IMR-90 (cell line): ENCODE data around the gene MARVELD3. TPM values are rescaled to one million over a fixed set of nuclear protein-coding genes. Genes with fewer than 3 reads are reported as not detected.
"Not testable (repeated sequence)": the region's sequence is repeated elsewhere in the genome, so short reads cannot be mapped to it uniquely, and the experiment has no call there.

ENCODE experiments used
- ATAC-seq: fragments of 200-7000 bp; cut with Tn5 transposase; 2 replicates; pipeline ENCODE4 v1.9.1; 2020; ENCODE audit warnings: low read depth, mild to moderate bottlenecking, moderate library complexity
- BruUV-seq: library from RNA; stranded (reverse); fragments of 400-500 nt; replicated peaks from 2 replicates; lab custom pipeline; 2021; lab: Mats Ljungman, UMichigan
- CTCF ChIA-PET: fragments of 300-600 bp; formaldehyde crosslinking; extraction: SDS; loops from one replicate; lab custom pipeline; 2021; ENCODE audit warnings: antibody characterized with exemption; lab: Yijun Ruan, JAX
- POLR2A ChIA-PET: fragments of 300-600 bp; sonication (Branson Sonifier 250); formaldehyde crosslinking; loops from one replicate; lab custom pipeline; 2022; ENCODE audit warnings: antibody characterized with exemption; ENCODE audit not compliant: unreplicated experiment; lab: Charles Lee
- DNase-seq: peaks from one replicate; pipeline ENCODE4 v3.0.0; 2013
- H2AFZ ChIP-seq: replicated peaks from 2 replicates; pipeline ENCODE3; 2013; ENCODE audit warnings: low read length, mild to moderate bottlenecking; ENCODE audit not compliant: poor library complexity
- H2AK5ac ChIP-seq: 2 replicates; pipeline ENCODE4 v1.6.1; 2013; ENCODE audit warnings: low read depth, low read length, inconsistent platforms
- H2AK9ac ChIP-seq: replicated peaks from 2 replicates; pipeline ENCODE3; 2013; ENCODE audit warnings: mild to moderate bottlenecking, low read depth, low read length, moderate library complexity; ENCODE audit not compliant: poor library complexity
- H2BK120ac ChIP-seq: 2 replicates; pipeline ENCODE4 v1.6.1; 2013; ENCODE audit warnings: low read depth, low read length, inconsistent platforms
- H2BK15ac ChIP-seq: 3 replicates; pipeline ENCODE4 v1.6.1; 2013; ENCODE audit warnings: low read depth, low read length, inconsistent platforms
- H2BK20ac ChIP-seq: 2 replicates; pipeline ENCODE4 v1.6.1; 2013; ENCODE audit warnings: low read depth, mild to moderate bottlenecking, inconsistent platforms, low read length, moderate library complexity
- H2BK5ac ChIP-seq: 2 replicates; pipeline ENCODE4 v1.6.1; 2013; ENCODE audit warnings: mild to moderate bottlenecking, low read depth, low read length, inconsistent platforms; ENCODE audit not compliant: poor library complexity, severe bottlenecking
- H3K14ac ChIP-seq: replicated peaks from 2 replicates; pipeline ENCODE4 v1.6.1; 2013; ENCODE audit warnings: low read depth, low read length, inconsistent platforms
- H3K18ac ChIP-seq: 2 replicates; pipeline ENCODE4 v1.6.1; 2013; ENCODE audit warnings: low read depth, low read length, control low read depth
- H3K23ac ChIP-seq: 2 replicates; pipeline ENCODE4 v1.6.1; 2013; ENCODE audit warnings: low read depth, low read length, inconsistent platforms
- H3K27ac ChIP-seq: 2 replicates; pipeline ENCODE4 v1.5.1; 2013; ENCODE audit warnings: mild to moderate bottlenecking, control low read depth, low read length; ENCODE audit not compliant: insufficient read depth
- H3K27me3 ChIP-seq: 2 replicates; pipeline ENCODE4 v1.6.1; 2013; ENCODE audit warnings: low read length; ENCODE audit not compliant: control insufficient read depth, insufficient read depth
- H3K36me3 ChIP-seq: 2 replicates; pipeline ENCODE4 v1.6.1; 2013; ENCODE audit warnings: low read length, mixed read lengths; ENCODE audit not compliant: control insufficient read depth, insufficient read depth
- H3K4ac ChIP-seq: 2 replicates; pipeline ENCODE4 v1.6.1; 2013; ENCODE audit warnings: low read depth, low read length, inconsistent platforms
- H3K4me1 ChIP-seq: 2 replicates; pipeline ENCODE4 v1.6.1; 2013; ENCODE audit warnings: low read length, mixed read lengths; ENCODE audit not compliant: control insufficient read depth, insufficient read depth
- H3K4me2 ChIP-seq: 2 replicates; pipeline ENCODE4 v1.6.1; 2013; ENCODE audit warnings: low read depth, mild to moderate bottlenecking, control low read depth, low read length, moderate library complexity
- H3K4me3 ChIP-seq: 2 replicates; pipeline ENCODE4 v1.5.1; 2013; ENCODE audit warnings: low read depth, mild to moderate bottlenecking, control low read depth, low read length, moderate library complexity; ENCODE audit not compliant: insufficient read depth
- H3K56ac ChIP-seq: 2 replicates; pipeline ENCODE4 v1.6.1; 2013; ENCODE audit warnings: low read length, inconsistent platforms; ENCODE audit not compliant: insufficient read depth; ENCODE audit errors: extremely low read depth
- H3K79me1 ChIP-seq, 2 experiments: 2 replicates each; pipeline ENCODE4 v1.6.1; 2013; ENCODE audit warnings: low read length in 2 of 2, inconsistent platforms in 1 of 2, low read depth in 1 of 2
- H3K9ac ChIP-seq: 2 replicates; pipeline ENCODE4 v1.6.1; 2013; ENCODE audit warnings: low read depth, low read length, control low read depth
- H3K9me1 ChIP-seq: 2 replicates; pipeline ENCODE4 v1.6.1; 2013; ENCODE audit warnings: low read length, inconsistent platforms; ENCODE audit not compliant: insufficient read depth
- H3K9me3 ChIP-seq: 2 replicates; pipeline ENCODE4 v1.6.1; 2013; ENCODE audit warnings: low read length; ENCODE audit not compliant: control insufficient read depth, insufficient read depth
- H4K20me1 ChIP-seq: 2 replicates; pipeline ENCODE4 v1.6.1; 2013; ENCODE audit warnings: low read length, inconsistent platforms; ENCODE audit not compliant: insufficient read depth
- H4K5ac ChIP-seq: 2 replicates; pipeline ENCODE4 v1.6.1; 2013; ENCODE audit warnings: mild to moderate bottlenecking, low read depth, low read length, control low read depth
- H4K8ac ChIP-seq, 2 experiments: 2 replicates each; pipeline ENCODE4 v1.6.1; 2013; ENCODE audit warnings: low read depth in 2 of 2, low read length in 2 of 2, control low read depth in 1 of 2, inconsistent platforms in 1 of 2
- H4K91ac ChIP-seq: 2 replicates; pipeline ENCODE4 v1.6.1; 2013; ENCODE audit warnings: low read depth, low read length, inconsistent platforms; ENCODE audit not compliant: insufficient read depth
- BHLHE40 ChIP-seq: fragments of 150-350 bp; IDR thresholded peaks from 2 replicates; pipeline ENCODE4 v1.6.1; 2016; ENCODE audit warnings: mild to moderate bottlenecking, low read depth, low read length
- NFE2L2 ChIP-seq: fragments of 150-350 bp; IDR thresholded peaks from 2 replicates; pipeline ENCODE4 v1.6.1; 2016; ENCODE audit warnings: low read depth, mild to moderate bottlenecking, low read length
- WGBS, 2 experiments: methylation state at CpG; one replicate each; pipeline versions ENCODE4 v1.1.5 to v1.1.7; 2013; ENCODE audit warnings: missing lambda C conversion rate in 2 of 2; ENCODE audit not compliant: insufficient read length in 1 of 2; ENCODE audit errors: extremely low coverage in 2 of 2; 5-methylcytosine and 5-hydroxymethylcytosine counted together
- dilution Hi-C: fragments of 300-500 bp; cut with HindIII; formaldehyde crosslinking; loops from one replicate; pipeline ENCODE4 v1.14.3; 2018; ENCODE audit warnings: low sequenced_read_pairs; ENCODE audit not compliant: unreplicated experiment
- in situ Hi-C: fragments of 300-500 bp; cut with MboI; formaldehyde crosslinking; loops from 3 replicates; pipeline ENCODE4 v1.14.3; 2019; ENCODE audit warnings: low sequenced_read_pairs, inconsistent platforms, mixed read lengths
- intact Hi-C: fragments of 100-400 bp; cut with micrococcal nuclease; formaldehyde crosslinking; loops from 2 replicates; pipeline ENCODE4 v1.10.0; 2022
- polyA plus RNA-seq, 3 experiments: library from polyadenylated mRNA; depleted of rRNA; stranded (reverse); fragments of >200 nt; gene quantifications; 2 replicates each; pipeline ENCODE4 v1.2.3, GENCODE V29; 2012; ENCODE audit warnings: low replicate concordance in 1 of 3
- total RNA-seq: library from RNA; depleted of rRNA; stranded (reverse); fragments of >200 nt; gene quantifications from 2 replicates; pipeline ENCODE4 v1.2.3, GENCODE V29; 2012

The MARVELD3 gene
- total and polyA plus RNA-seq, 2 of the 4 experiments (the other 2 are of a cell fraction), result not detected

DNA sequence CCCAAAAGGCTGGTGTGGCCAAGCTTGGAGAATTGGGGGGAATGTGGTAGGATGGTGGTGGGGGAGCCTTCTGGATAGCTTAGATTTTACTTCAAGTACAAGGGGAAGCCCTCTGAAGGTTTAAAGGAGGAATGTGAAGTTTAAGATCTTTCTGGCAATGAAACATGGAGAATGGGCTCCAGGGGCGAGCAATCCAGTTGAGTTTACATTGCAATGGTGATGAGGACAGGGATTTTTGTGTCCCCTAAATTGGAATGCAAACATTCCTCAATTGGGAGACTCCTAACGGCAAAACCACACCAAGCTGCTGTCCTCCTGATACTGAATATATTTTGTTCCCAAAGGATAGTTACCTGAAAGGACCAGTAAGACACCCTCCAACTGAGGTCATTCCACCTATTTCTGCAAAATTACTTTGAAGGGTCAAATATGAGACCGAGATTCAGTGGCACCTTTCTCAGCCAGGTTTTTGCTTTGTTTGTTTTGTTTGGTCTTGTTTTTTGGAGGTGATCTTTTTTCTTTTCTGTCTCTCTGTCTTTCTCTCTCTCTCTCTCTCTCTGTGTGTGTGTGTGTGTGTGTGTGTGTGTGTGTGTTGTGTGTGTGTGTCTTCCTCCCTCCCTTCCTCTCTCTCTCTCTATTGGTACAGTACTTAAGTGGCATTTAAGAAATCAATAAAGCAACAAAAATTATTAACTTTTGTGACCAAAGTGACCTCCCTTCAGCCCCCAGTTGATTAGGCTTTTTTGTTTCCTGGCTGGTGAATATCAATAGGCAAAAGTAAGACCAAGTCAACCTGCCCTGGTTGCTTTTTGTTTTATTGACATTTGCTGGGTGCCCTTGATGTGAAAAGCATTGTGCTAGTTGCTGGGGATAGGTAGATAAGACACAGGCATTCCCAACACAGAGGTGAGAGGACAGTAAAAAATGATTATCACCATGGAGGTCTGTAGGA lies 32.7 kb upstream of the MARVELD3 start (continued):
- TF ChIP-seq BHLHE40, result no peak

DNA sequence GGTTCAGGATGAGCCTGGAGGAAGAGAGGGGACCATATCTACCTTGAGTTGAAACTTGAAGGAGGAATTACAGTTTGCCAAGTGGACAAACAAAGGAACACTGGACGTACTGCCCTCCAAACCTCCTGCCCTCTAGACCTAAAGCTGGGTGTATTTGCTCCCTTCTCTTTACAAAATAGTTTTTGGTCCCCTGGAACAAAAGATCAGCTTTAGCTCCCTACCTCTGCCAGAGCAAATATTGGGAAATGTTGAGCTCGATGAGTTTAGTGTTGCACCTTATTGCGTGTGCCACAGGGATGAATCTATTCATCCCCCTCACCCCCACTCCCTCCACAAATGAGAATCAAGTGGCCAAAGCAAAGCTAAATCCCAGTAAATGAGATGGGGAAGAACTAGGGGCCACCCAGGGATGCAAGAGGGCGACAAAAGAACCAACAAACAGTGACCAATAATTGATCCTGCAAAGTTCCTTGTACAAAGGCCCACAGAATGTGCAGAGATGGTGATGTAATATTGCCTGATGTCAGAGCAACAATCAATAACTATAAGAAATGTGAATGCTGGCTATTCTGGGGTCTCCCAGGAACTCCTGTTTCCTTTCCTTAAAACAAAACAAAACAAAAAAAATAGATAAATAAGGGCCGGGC lies 31.9 kb upstream of the MARVELD3 start:
- dilution Hi-C loops (no loop called here), in situ Hi-C loops (no loop called here), intact Hi-C loops (no loop called here)
- no peaks in the 10 kb centered on the region for H3K4me1 ChIP-seq
- CTCF ChIA-PET, result no interaction called here
- DNase-seq, result no peak
- no peak overlapping the region for H4K91ac ChIP-seq
- no peaks in the 10 kb centered on the region for H3K9me1 ChIP-seq
- no peak overlapping the region for H2AK5ac ChIP-seq
- no peak overlapping the region for H2BK5ac ChIP-seq
- no CpG with 5 or more reads among the region's 5 CpGs for WGBS, 2 experiments
- H3K4me3 ChIP-seq, result no peak overlapping the region
- H4K5ac ChIP-seq, result no peak overlapping the region
- H3K9me3 ChIP-seq, result no peaks in the 10 kb centered on the region
- no TSS peak for BruUV-seq
- no peak for TF ChIP-seq NFE2L2
- no peaks in the 10 kb centered on the region; the same call in 1 of the 2 replicates for H3K27me3 ChIP-seq
- H3K14ac ChIP-seq, result no peak overlapping the region
- H4K8ac ChIP-seq, result no peak overlapping the region
- H3K27ac ChIP-seq, result no peak overlapping the region
- H3K79me1 ChIP-seq, result no peaks in the 10 kb centered on the region
- H3K4ac ChIP-seq, result no peak overlapping the region
- no peak overlapping the region for H3K9ac ChIP-seq
- H2BK120ac ChIP-seq, result no peak overlapping the region
- H3K4me2 ChIP-seq, result no peak overlapping the region
- no peak overlapping the region for H3K56ac ChIP-seq
- no peak overlapping the region for H2AK9ac ChIP-seq
- H3K36me3 ChIP-seq, result no peaks in the 10 kb centered on the region
- H2AFZ ChIP-seq, result no peak overlapping the region
- H2BK20ac ChIP-seq, result no peak overlapping the region
- ATAC-seq, result no peak
- no peak overlapping the region for H3K18ac ChIP-seq
- POLR2A ChIA-PET, result no interaction called here
- no peaks in the 10 kb centered on the region for H4K20me1 ChIP-seq
- no peak overlapping the region for H2BK15ac ChIP-seq
- H3K23ac ChIP-seq, result no peak overlapping the region

DNA sequence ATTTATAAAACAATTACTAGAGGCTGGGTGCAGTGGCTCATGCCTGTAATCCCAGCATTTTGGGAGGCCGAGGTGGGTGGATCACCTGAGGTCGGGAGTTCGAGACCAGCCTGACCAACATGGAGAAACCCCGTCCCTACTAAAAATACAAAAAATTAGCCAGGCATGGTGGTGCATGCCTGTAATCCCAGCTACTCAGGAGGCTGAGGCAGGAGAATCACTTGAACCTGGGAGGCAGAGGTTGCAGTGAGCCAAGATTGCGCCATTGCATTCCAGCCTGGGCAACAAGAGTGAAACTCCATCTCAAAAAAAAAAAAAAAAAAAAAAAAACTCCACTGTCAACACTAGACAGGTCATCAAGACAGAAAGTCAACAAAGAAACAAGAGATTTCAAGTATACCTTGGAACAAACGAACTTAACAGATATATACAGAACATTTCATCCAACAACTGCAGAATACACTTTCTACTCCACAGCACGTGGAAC lies 30.6 kb upstream of the MARVELD3 start:
- in situ Hi-C loops, POLR2A ChIA-PET, intact Hi-C loops, H3K4me1 ChIP-seq, H2AK5ac ChIP-seq, H3K23ac ChIP-seq, H3K4me3 ChIP-seq, H3K27ac ChIP-seq, H3K36me3 ChIP-seq, dilution Hi-C loops, ATAC-seq, H3K27me3 ChIP-seq, H2AFZ ChIP-seq, H3K9me3 ChIP-seq, H4K91ac ChIP-seq, H3K14ac ChIP-seq, H4K5ac ChIP-seq, H2BK15ac ChIP-seq, H2BK20ac ChIP-seq, H3K18ac ChIP-seq, H4K20me1 ChIP-seq, H3K79me1 ChIP-seq, H2BK120ac ChIP-seq, H3K4me2 ChIP-seq, CTCF ChIA-PET, H3K9me1 ChIP-seq, H3K9ac ChIP-seq, H3K4ac ChIP-seq, H2AK9ac ChIP-seq, H3K56ac ChIP-seq, DNase-seq, H4K8ac ChIP-seq, BruUV-seq, H2BK5ac ChIP-seq: not testable (repeated sequence)
- WGBS, 2 experiments, result no CpG with 5 or more reads among the region's 7 CpGs
